NCI-H1417 (cell line): Measurements from ENCODE around the gene EXOC6.
"Not testable (repeated sequence)": the region's sequence is repeated elsewhere in the genome, so short reads cannot be mapped to it uniquely, and the experiment has no call there.

Experiments
- DNase-seq, 3 experiments: peaks; one replicate each; lab custom pipeline; 2025; lab: John Stamatoyannopoulos, UW

EXOC6 gene

GRCh38 chr10:92880233-92880861 lies 32.0 kb downstream of the EXOC6 start:
- peak; percentile 17 to 67 (median 38) for DNase-seq

DNA sequence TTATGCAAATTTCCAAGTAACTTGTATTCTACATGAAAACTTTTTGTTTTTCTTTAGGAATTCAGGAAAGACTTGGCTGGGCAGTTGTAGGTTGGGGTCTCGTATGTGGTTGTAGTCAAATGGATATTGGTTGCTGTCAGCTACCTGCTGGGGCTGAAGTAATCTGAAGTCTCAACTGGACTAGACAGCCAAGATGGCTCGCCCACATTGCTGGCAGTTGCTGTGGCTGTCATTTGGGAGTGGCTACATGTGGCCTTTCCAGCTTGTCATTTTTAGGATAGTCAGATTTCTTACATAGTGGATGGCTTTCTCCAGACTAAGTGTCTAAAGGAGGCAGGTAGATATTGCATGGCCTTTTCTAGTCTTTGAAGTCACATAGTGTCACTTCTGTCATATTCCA lies 32.6 kb downstream of the EXOC6 start:
- DNase-seq, result no peak

GRCh38 chr10:92886334-92886961 lies 38.1 kb downstream of the EXOC6 start:
- peak in 1 of 3 experiments; percentile 2 for DNase-seq

DNA sequence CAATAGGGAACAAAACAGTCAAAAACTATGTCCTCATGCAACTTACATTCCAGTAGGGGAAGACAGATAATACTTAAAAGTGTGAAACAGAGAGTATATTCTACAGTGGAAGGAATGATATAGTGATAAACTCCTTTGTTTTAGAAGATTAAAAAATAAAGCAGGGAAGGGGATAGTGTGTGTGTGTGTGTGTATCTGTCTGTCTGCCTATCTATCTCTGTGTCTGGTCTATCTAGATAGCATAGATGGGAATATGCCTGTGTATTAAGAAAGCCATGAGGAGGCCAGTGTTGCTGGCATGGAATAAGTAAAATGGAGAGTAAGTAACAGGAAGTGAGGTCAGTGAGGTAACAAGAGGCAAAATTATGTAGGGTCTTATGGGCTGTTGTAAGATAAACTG lies 42.2 kb downstream of the EXOC6 start:
- DNase-seq, result no peak

GRCh38 chr10:92891885-92892690 lies 43.8 kb downstream of the EXOC6 start:
- peak in 1 of 3 experiments; percentile 42 for DNase-seq

GRCh38 chr10:92892691-92893054 lies 44.4 kb downstream of the EXOC6 start:
- no peak for DNase-seq

GRCh38 chr10:92894081-92894655 lies 45.8 kb downstream of the EXOC6 start:
- peak in 1 of 3 experiments; percentile 1 for DNase-seq

GRCh38 chr10:92897916-92898315 lies 49.6 kb downstream of the EXOC6 start:
- no peak for DNase-seq

- DNase-seq, result no peak
These were observed 53.5 kb downstream of the EXOC6 start for GRCh38 chr10:92901819-92902251.

DNA sequence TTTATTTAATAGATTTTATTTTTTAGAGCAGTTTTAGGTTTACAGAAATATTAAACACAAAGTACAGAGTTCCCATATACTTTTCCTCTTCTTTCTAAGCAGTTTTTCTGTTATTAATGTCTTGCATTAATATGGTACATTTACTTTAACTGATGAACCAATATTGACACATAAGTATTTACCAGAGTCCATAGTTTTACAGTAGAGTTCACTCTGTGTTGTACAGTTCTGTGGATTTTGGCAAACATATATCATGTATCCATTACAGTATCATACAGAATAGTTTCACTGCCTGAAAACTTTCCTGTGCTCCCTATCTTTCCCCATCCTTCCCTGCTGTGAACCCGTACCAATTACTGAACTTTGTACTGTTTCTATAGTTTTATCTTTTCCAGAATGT lies 55.3 kb downstream of the EXOC6 start:
- no peak for DNase-seq

DNA sequence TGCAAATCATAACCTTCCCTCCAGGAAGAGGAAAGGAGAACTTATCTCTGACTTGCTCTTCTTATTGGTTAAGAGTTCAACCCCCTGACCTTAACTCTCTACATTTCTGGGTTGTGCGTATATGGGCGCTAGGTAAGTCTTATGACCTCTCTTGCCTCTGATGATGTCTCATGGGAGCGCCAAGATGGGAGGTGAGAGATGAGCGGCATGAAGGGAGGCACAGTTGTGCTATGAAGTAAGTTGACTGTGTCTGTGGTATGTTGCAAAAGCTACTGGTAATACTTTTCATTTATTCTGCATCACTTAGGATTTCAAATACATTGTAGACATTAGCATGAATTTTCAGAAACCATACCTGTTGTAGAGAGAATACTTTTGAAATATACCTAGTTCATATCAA lies 59.0 kb downstream of the EXOC6 start:
- no peak for DNase-seq

GRCh38 chr10:92912631-92913030 lies 64.3 kb downstream of the EXOC6 start:
- not testable (repeated sequence) for DNase-seq

DNA sequence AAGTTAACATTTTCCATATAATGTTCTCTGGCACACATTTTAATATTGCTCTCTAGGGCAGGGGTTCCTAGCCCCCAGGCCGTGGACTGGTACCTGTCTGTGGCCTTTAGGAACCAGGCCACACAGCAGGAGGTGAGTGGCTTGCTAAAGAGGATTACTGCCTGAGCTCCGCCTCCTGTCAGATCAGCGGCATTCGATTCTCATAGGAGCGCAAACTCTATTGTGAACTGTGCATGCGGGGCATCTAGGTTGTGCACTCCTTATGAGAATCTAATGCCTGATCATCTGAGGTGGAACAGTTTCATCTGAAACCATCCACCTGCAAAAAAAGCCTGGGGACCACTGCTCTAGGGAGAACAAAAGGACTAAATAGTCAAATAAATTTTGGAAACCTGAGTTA lies 65.7 kb downstream of the EXOC6 start:
- DNase-seq, result peak in 1 of 3 experiments; percentile 2

- DNase-seq, result peak; percentile 9 to 60 (median 45)
These were observed 66.4 kb downstream of the EXOC6 start for GRCh38 chr10:92914478-92915325.

GRCh38 chr10:92915892-92916291 lies 67.6 kb downstream of the EXOC6 start:
- DNase-seq, result no peak

- no peak for DNase-seq
These were observed 68.1 kb downstream of the EXOC6 start for GRCh38 chr10:92916433-92916832.

GRCh38 chr10:92918603-92919002 lies 70.3 kb downstream of the EXOC6 start:
- no peak for DNase-seq

GRCh38 chr10:92920866-92921265 lies 72.5 kb downstream of the EXOC6 start:
- no peak for DNase-seq

- no peak for DNase-seq
These were observed 75.1 kb downstream of the EXOC6 start for GRCh38 chr10:92923416-92923815.

GRCh38 chr10:92929896-92930295 lies 81.6 kb downstream of the EXOC6 start:
- no peak for DNase-seq

GRCh38 chr10:92931597-92931996 lies 83.3 kb downstream of the EXOC6 start:
- DNase-seq, result no peak

- no peak for DNase-seq
These were observed 89.6 kb downstream of the EXOC6 start for GRCh38 chr10:92937876-92938275.
